HEK293T (cell line): ENCODE results near the gene ACD.

Source experiments
- CTCF ChIA-PET: fragments of 350-600 bp; formaldehyde crosslinking; extraction: SDS; loops from one replicate; lab custom pipeline; 2021; ENCODE audit warnings: antibody characterized with exemption, inconsistent platforms; lab: Yijun Ruan, JAX
- POLR2A ChIA-PET: fragments of 350-600 bp; formaldehyde crosslinking; extraction: SDS; loops from one replicate; lab custom pipeline; 2020; ENCODE audit warnings: antibody characterized with exemption, inconsistent platforms; lab: Yijun Ruan, JAX
- DNase-seq: peaks from one replicate; pipeline ENCODE4 v3.0.0; 2012; ENCODE audit warnings: mixed read lengths; ENCODE audit errors: extremely low spot score
- ARNT ChIP-seq: fragments of 450-650 bp; IDR thresholded peaks from 2 replicates; pipeline ENCODE4 v1.6.1; 2017; ENCODE audit warnings: mild to moderate bottlenecking
- BHLHE40 ChIP-seq: fragments of 450-650 bp; IDR thresholded peaks from 2 replicates; pipeline ENCODE4 v1.6.1; 2016; ENCODE audit warnings: mild to moderate bottlenecking, moderate library complexity, borderline replicate concordance
- CTBP1 ChIP-seq: fragments of 450-650 bp; IDR thresholded peaks from 2 replicates; pipeline ENCODE4 v1.6.1; 2016; ENCODE audit warnings: borderline replicate concordance
- ELF4 ChIP-seq: fragments of 450-650 bp; IDR thresholded peaks from 2 replicates; pipeline ENCODE4 v1.6.1; 2017; ENCODE audit warnings: antibody characterized with exemption
- FOXA1 ChIP-seq: fragments of 450-650 bp; IDR thresholded peaks from 2 replicates; pipeline ENCODE4 v1.6.1; 2016; ENCODE audit warnings: mild to moderate bottlenecking
- FOXK2 ChIP-seq: fragments of 450-650 bp; IDR thresholded peaks from 2 replicates; pipeline ENCODE4 v1.6.1; 2016; ENCODE audit warnings: mild to moderate bottlenecking
- FOXM1 ChIP-seq: fragments of 450-650 bp; IDR thresholded peaks from 2 replicates; pipeline ENCODE4 v1.6.1; 2017; ENCODE audit warnings: mild to moderate bottlenecking, borderline replicate concordance
- HDGF ChIP-seq: fragments of 450-650 bp; IDR thresholded peaks from 2 replicates; pipeline ENCODE4 v1.6.1; 2017; ENCODE audit warnings: antibody characterized with exemption, borderline replicate concordance
- L3MBTL2 ChIP-seq: fragments of 450-650 bp; conservative IDR thresholded peaks from 2 replicates; pipeline ENCODE4 v1.6.1; 2016; ENCODE audit warnings: mild to moderate bottlenecking
- LEF1 ChIP-seq: fragments of 450-650 bp; IDR thresholded peaks from 2 replicates; pipeline ENCODE4 v1.6.1; 2017; ENCODE audit warnings: mild to moderate bottlenecking, borderline replicate concordance
- NFRKB ChIP-seq: fragments of 450-650 bp; IDR thresholded peaks from 2 replicates; pipeline ENCODE4 v1.6.1; 2016; ENCODE audit warnings: mild to moderate bottlenecking, moderate library complexity
- SP1 ChIP-seq: fragments of 450-650 bp; IDR thresholded peaks from 2 replicates; pipeline ENCODE4 v1.6.1; 2017
- SUZ12 ChIP-seq: fragments of 450-650 bp; IDR thresholded peaks from 2 replicates; pipeline ENCODE4 v1.6.1; 2016; ENCODE audit warnings: mild to moderate bottlenecking
- TARDBP ChIP-seq: fragments of 450-650 bp; IDR thresholded peaks from 2 replicates; pipeline ENCODE4 v1.6.1; 2016
- ZNF384 ChIP-seq: fragments of 450-650 bp; IDR thresholded peaks from 2 replicates; pipeline ENCODE4 v1.6.1; 2016
- TF ChIP-seq, protein P1 (sequence below): fragments of 450-650 bp; IDR thresholded peaks from 2 replicates; pipeline ENCODE4 v1.6.1; 2016

Gene ACD

DNA sequence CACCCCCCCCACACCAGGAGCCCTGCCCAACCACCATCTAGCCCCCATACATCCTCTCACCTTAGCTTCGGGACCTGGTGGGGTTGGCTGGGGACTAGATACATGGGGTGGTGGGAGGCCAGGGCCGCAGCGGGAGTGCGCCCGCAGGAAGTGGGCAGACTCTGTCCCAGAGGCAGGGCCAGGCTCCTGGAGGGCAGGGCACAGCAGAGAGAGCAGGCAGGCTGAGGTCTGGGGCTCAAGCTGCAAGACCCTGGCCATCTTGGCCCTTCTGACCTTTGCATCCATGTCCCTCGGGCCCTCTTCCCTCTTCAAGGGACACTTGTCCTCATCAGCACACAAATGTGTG lies 3.8 kb upstream of the ACD start:
- no peak for TF ChIP-seq FOXK2
- no peak for TF ChIP-seq L3MBTL2
- TF ChIP-seq SUZ12 = no peak
- no peak for TF ChIP-seq CTBP1
- TF ChIP-seq LEF1 = no peak
- no peak for TF ChIP-seq TARDBP
- TF ChIP-seq FOXA1 = no peak
- TF ChIP-seq ZNF384 = no peak
- TF ChIP-seq NFRKB = no peak
- TF ChIP-seq, protein P1, sequence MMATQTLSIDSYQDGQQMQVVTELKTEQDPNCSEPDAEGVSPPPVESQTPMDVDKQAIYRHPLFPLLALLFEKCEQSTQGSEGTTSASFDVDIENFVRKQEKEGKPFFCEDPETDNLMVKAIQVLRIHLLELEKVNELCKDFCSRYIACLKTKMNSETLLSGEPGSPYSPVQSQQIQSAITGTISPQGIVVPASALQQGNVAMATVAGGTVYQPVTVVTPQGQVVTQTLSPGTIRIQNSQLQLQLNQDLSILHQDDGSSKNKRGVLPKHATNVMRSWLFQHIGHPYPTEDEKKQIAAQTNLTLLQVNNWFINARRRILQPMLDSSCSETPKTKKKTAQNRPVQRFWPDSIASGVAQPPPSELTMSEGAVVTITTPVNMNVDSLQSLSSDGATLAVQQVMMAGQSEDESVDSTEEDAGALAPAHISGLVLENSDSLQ = no peak
- TF ChIP-seq SP1 = no peak
- no peak for TF ChIP-seq FOXM1
- TF ChIP-seq HDGF = no peak
- no peak for TF ChIP-seq ARNT
- no peak for TF ChIP-seq ELF4
- TF ChIP-seq BHLHE40 = no peak
- ChIA-PET CTCF (interaction anchor here (1.3 to 5.7 kb wide), 4 partner anchors 9 to 143 kb away, joined by 6 to 31 read pairs (median 6); no protein-coding TSS in a partner anchor), POLR2A (interaction anchor here (2.2 kb wide), 1 partner anchor 143 kb away, joined by 7 read pairs; no protein-coding TSS in a partner anchor)
- DNase-seq = no peak

DNA sequence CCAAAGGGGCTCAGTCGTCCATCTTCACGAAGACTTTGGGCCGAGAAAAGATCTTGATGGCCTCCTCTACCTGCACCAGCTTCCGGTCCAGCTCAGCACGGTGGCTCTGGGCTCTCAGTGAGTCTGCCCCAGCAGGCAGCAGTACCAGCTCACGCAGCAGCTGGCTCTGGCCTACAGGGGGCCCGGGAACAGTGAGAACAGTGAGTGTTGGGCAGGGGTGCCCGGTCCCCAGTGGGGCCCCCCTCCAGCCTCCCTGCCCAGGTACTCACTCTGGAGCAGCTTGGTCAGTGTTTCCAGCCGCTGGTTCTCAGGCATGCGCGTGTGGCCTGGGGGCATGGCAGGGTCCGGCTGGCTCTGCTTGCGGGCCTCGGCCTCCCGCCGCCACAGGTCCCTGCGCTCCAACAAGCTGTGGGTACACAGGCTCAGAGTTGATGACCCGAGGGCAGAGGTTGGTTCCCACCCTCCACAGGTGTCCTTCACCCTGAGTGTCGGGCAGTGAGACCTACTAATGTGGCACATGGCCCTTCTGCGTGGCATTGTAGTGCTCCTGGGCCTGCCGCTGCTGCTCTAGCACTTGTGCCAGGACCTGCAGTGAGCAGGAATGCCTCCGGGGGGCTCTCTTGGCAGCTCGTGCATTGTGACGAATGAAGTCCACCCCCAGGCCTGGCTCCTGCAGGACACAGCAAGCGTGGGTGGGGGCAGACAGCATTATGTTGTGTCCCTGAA lies 3.3 kb upstream of the ACD start:
- POLR2A ChIA-PET = interaction anchor here (1.4 to 2.2 kb wide), 2 partner anchors 142 to 574 kb away, joined by 3 to 7 read pairs; no protein-coding TSS in a partner anchor
- DNase-seq = no peak

GRCh38 chr16:67662653-67663010 lies 2.6 kb upstream of the ACD start:
- TF ChIP-seq SP1 = no peak
- no peak for TF ChIP-seq TARDBP
- TF ChIP-seq NFRKB = no peak
- TF ChIP-seq FOXA1 = no peak
- no peak for TF ChIP-seq L3MBTL2
- no peak for TF ChIP-seq FOXM1
- no peak for TF ChIP-seq ZNF384
- TF ChIP-seq, protein P1 = no peak
- no peak for TF ChIP-seq CTBP1
- CTCF ChIA-PET = interaction anchor here (0.6 to 1.6 kb wide), 5 partner anchors 12 to 734 kb away, joined by 3 to 6 read pairs (median 5); no protein-coding TSS in a partner anchor
- no peak for DNase-seq
- POLR2A ChIA-PET = interaction anchor here (1.4 to 2.2 kb wide), 2 partner anchors 142 to 575 kb away, joined by 3 to 7 read pairs; no protein-coding TSS in a partner anchor

More for the DNA sequence above, 3.3 kb upstream of the ACD start:
- CTCF ChIA-PET = interaction anchor here (0.6 to 1.6 kb wide), 5 partner anchors 10 to 735 kb away, joined by 3 to 7 read pairs (median 6); no protein-coding TSS in a partner anchor
- no peak for TF ChIP-seq LEF1
- no peak for TF ChIP-seq ELF4
- TF ChIP-seq FOXK2 = no peak
- no peak for TF ChIP-seq FOXM1
- TF ChIP-seq L3MBTL2 = no peak
- TF ChIP-seq BHLHE40 = no peak
- no peak for TF ChIP-seq ZNF384
- TF ChIP-seq NFRKB = no peak
- no peak for TF ChIP-seq HDGF
- TF ChIP-seq, protein P1 = no peak
- no peak for TF ChIP-seq SUZ12
- TF ChIP-seq FOXA1 = no peak
- TF ChIP-seq SP1 = no peak
- TF ChIP-seq TARDBP = no peak
- no peak for TF ChIP-seq CTBP1
- TF ChIP-seq ARNT = no peak

DNA sequence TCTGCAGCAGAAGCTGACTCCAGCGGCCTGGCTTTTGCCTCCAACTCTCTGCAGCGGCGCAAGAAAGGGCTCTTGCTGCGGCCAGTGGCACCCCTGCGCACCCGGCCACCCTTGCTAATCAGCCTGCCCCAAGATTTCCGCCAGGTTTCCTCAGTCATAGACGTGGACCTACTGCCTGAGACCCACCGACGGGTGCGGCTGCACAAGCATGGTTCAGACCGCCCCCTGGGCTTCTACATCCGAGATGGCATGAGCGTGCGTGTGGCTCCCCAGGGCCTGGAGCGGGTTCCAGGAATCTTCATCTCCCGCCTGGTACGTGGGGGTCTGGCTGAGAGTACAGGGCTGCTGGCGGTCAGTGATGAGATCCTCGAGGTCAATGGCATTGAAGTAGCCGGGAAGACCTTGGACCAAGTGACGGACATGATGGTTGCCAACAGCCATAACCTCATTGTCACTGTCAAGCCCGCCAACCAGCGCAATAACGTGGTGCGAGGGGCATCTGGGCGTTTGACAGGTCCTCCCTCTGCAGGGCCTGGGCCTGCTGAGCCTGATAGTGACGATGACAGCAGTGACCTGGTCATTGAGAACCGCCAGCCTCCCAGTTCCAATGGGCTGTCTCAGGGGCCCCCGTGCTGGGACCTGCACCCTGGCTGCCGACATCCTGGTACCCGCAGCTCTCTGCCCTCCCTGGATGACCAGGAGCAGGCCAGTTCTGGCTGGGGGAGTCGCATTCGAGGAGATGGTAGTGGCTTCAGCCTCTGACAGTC lies 2.0 kb upstream of the ACD start:
- no peak for DNase-seq
- POLR2A ChIA-PET = interaction anchor here (1.4 to 2.2 kb wide), 2 partner anchors 141 to 575 kb away, joined by 3 to 7 read pairs; no protein-coding TSS in a partner anchor
- TF ChIP-seq SUZ12 = no peak
- no peak for TF ChIP-seq BHLHE40
- CTCF ChIA-PET = interaction anchor here (0.6 to 2.5 kb wide), 2 partner anchors 141 to 204 kb away, joined by 4 to 13 read pairs; no protein-coding TSS in a partner anchor

GRCh38 chr16:67661101-67661761 lies 1.2 kb upstream of the ACD start:
- ChIA-PET POLR2A (interaction anchor here (1.0 to 2.3 kb wide), 4 partner anchors 61 to 225 kb away, joined by 3 to 19 read pairs (median 4); partner anchors contain the start of gene CTCF), CTCF (interaction anchor here (1.5 to 2.5 kb wide), 2 partner anchors 114 to 140 kb away, joined by 6 to 13 read pairs; no protein-coding TSS in a partner anchor)
- DNase-seq = no peak
- TF ChIP-seq ARNT = no peak
- TF ChIP-seq ZNF384 = no peak
- TF ChIP-seq, protein P1 = no peak
- TF ChIP-seq LEF1 = no peak
- TF ChIP-seq HDGF = no peak
- no peak for TF ChIP-seq ELF4
- no peak for TF ChIP-seq NFRKB
- no peak for TF ChIP-seq L3MBTL2
- no peak for TF ChIP-seq FOXM1
- TF ChIP-seq CTBP1 = no peak
- no peak for TF ChIP-seq FOXK2
- TF ChIP-seq FOXA1 = no peak
